Cerebellar cortex (tissue), 1 donor: Measurements from ENCODE around the gene NRP2.

Source experiments
- DNase-seq: peaks from one replicate; pipeline ENCODE4 v3.0.0-alpha.2; 2015; ENCODE audit warnings: low spot score

Gene NRP2

GRCh38 chr2:205808486-205809121 lies 126.3 kb downstream of the NRP2 start:
- DNase-seq = no peak

GRCh38 chr2:205811387-205811786 lies 129.1 kb downstream of the NRP2 start:
- DNase-seq = no peak

GRCh38 chr2:205814039-205814364 lies 131.7 kb downstream of the NRP2 start:
- no peak for DNase-seq

GRCh38 chr2:205815673-205816072 lies 133.4 kb downstream of the NRP2 start:
- DNase-seq = no peak

GRCh38 chr2:205816268-205816667 lies 134.0 kb downstream of the NRP2 start:
- DNase-seq = no peak

GRCh38 chr2:205822579-205822978 lies 140.3 kb downstream of the NRP2 start:
- DNase-seq = no peak

GRCh38 chr2:205827809-205828365 lies 145.6 kb downstream of the NRP2 start:
- no peak for DNase-seq

- DNase-seq = no peak
These were observed 151.6 kb downstream of the NRP2 start for GRCh38 chr2:205833864-205834263.

GRCh38 chr2:205834796-205835195 lies 152.5 kb downstream of the NRP2 start:
- DNase-seq = no peak

- DNase-seq = peak; percentile 1
These were observed 153.0 kb downstream of the NRP2 start for GRCh38 chr2:205835251-205835791.

GRCh38 chr2:205835923-205836322 lies 153.6 kb downstream of the NRP2 start:
- no peak for DNase-seq

- no peak for DNase-seq
These were observed 154.3 kb downstream of the NRP2 start for GRCh38 chr2:205836477-205837221.

GRCh38 chr2:205837663-205838062 lies 155.4 kb downstream of the NRP2 start:
- no peak for DNase-seq

GRCh38 chr2:205845446-205845845 lies 163.1 kb downstream of the NRP2 start:
- DNase-seq = no peak
